Fibroblast of villous mesenchyme (primary cell): ENCODE measurements around the gene NADSYN1. TPM values are rescaled to one million over a fixed set of nuclear protein-coding genes. Genes with fewer than 3 reads are reported as not detected.

Experiments
- DNase-seq: peaks from one replicate; pipeline ENCODE4 v3.0.0-alpha.2; 2010; ENCODE audit warnings: low read depth
- H3K4me3 ChIP-seq: 2 replicates; pipeline ENCODE4 v1.5.1; 2011; ENCODE audit warnings: low read depth, mild to moderate bottlenecking, low read length
- CTCF ChIP-seq: IDR thresholded peaks from 2 replicates; pipeline ENCODE4 v1.5.1; 2012; ENCODE audit warnings: low read depth, mild to moderate bottlenecking, low read length; ENCODE audit not compliant: insufficient read depth
- total RNA-seq: library from RNA; depleted of rRNA; stranded (reverse); fragments of >200 nt; gene quantifications from 2 replicates; pipeline ENCODE4 v1.2.3, GENCODE V29; 2012

NADSYN1 gene
- total RNA-seq, 1 donor: 71.2 TPM

- no peak for TF ChIP-seq CTCF
- no peak for DNase-seq
- H3K4me3 ChIP-seq: no peak overlapping the region
These were observed 20.0 kb upstream of the NADSYN1 start for GRCh38 chr11:71432761-71433647.

- no peak for TF ChIP-seq CTCF
- no peak overlapping the region for H3K4me3 ChIP-seq
- peak; percentile 72 for DNase-seq
These were observed 19.2 kb upstream of the NADSYN1 start for GRCh38 chr11:71433648-71434450.

- TF ChIP-seq CTCF: no peak
- DNase-seq: no peak
- no peak overlapping the region for H3K4me3 ChIP-seq
These were observed 18.4 kb upstream of the NADSYN1 start for GRCh38 chr11:71434576-71435130.

- no peak for DNase-seq
- no peak for TF ChIP-seq CTCF
- no peak overlapping the region for H3K4me3 ChIP-seq
These were observed 17.6 kb upstream of the NADSYN1 start for GRCh38 chr11:71435278-71435951.

DNA sequence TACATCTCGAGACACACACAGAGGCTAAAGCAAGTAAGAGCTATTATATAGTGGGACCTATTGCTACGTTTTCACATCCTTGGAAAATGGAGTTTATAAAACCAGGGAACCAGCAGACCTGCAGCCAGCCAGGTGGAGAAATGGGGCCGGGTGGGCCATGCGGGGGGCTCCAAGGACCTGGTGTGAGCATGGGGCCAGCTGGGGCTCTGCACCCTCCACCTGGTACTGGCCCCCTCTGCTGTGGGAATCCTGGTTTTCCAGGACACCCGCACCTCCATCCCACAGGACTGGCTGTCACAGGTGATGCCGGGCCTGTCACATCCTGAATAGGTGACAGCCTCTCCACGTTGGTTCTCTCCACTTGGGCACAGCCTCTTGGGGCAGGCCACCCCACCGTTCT lies 16.1 kb upstream of the NADSYN1 start:
- DNase-seq: no peak
- no peak for TF ChIP-seq CTCF
- H3K4me3 ChIP-seq: no peak overlapping the region

DNA sequence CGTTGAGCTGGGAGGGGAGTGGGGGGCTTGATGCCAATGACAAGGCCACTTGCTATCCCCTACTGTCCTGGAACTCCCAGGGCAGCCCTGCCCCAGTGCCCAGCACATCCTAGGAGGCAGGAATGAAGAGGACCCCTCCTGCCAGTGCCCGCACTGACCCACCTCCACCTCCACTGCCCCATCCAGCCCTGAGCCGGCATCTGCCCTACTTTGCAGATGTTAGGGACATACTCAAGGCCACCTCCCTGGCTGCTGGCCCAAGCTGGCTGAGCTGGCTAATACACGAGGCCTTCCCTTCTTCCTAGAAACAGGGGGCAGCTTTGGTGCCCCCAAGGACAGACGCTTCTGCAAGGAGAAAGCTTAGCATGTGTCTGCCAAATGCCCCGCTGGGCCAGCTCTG lies 15.6 kb upstream of the NADSYN1 start:
- DNase-seq: no peak
- TF ChIP-seq CTCF: no peak

More for the DNA sequence above, 15.6 kb upstream of the NADSYN1 start:
- H3K4me3 ChIP-seq: no peak overlapping the region
